Stimulated activated CD8-positive, alpha-beta memory T cell treated with anti-CD3 and anti-CD28 coated beads, Interleukin-12 subunit alpha, Interleukin-12 subunit beta, amount 100 ng/mL, for 4 hours (primary cell): ENCODE results near the gene GNMT.
"Not testable (repeated sequence)": the region's sequence is repeated elsewhere in the genome, so short reads cannot be mapped to it uniquely, and the experiment has no call there.

Source experiments
- DNase-seq: peaks from one replicate; pipeline ENCODE4 v3.0.0-alpha.2; 2020; ENCODE audit warnings: low read depth

Gene GNMT

DNA sequence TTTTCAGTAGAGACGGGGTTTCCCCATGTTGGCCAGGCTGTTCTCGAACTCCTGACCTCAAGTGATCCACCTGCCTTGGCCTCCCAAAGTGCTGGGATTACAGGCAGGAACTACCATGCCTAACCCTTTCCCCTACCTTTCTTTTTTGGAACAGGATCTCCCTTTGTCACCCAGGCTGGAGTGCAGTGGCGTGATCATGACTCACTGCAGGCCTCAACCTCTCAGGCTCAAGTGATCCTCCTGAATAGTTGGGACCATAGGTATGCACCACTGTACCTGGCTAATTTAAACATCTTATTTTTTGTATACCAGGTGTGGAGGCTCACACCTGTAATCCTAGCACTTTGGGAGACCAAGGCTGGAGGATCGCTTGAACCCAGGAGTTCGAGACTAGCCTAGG is 19.2 kb upstream of the GNMT start:
- DNase-seq = not testable (repeated sequence)

DNA sequence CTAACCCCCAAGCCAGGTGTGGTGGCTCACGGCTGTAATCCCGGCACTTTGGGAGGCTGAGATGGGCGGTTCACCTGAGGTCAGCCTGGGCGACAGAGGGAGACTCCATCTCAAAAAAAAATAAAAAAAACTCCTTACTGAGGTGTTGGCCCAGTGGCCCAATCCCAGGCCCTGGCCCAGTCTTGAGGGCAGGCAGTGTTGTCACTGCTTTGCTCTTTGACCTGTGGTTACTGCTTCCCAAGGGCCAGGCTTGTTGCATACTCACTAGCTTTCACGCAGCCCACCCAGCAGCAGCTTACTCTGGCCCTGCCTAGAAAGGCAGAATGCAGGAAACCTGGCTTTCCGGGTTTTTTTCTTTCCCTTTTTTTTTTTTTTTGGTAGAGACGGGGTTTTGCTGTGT is 18.1 kb upstream of the GNMT start:
- DNase-seq = no peak

DNA sequence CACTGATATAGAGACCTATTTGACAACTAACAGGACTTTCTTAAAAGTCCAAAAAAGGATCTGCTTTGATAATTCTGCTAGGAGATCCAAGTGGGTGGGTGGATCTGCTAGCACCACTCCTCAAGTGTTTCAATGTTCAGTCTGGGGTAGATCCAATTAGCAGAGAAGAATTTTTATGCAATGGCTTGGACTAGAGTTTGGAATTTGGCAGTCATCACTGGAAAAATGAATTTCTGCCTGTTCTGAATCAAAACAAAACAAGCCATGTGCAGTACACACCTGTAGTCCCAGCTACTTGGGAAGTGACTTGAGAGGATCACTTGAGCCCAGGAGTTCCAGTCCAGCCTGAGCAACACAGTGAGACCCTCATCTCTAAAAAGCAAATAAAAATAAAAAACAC is 12.6 kb upstream of the GNMT start:
- DNase-seq = no peak

DNA sequence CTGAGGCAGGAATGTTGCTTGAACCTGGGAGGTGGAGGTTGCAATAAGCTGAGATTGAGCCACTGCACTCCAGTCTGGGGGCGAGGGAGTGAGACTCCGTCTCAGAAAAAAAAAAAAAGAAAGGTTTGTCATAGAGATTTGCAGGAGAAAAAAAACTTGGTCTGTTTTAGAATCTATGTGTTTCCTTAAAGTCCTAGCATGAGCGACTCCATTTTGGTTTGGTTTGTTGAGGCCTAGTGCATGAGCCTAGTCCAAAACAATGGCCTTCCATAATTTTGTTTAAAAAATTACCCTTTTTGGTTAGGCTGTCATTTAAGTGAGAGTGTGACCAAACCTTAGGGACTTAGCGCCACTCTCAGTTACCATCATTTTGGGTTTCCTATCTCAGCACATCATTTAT is 8.2 kb upstream of the GNMT start:
- DNase-seq = no peak

DNA sequence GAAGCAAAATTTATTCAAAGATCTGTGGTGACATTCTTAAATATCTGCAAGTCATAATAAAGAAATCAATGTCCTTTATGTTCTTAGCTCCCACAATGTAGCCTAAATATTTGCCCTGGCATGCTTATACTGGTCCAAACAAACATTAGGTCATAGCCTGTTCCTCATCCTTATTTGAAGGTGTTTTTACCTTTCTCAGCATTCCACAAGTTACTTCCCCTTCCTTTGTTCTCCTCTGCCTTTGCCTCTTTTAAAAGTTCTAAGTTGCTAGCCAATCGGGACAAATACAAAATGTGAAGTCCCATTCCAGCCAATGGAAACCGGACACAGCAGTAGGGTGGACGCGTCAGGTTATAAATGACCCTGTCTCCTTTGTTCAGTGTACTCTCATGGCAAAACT is 6.1 kb upstream of the GNMT start:
- not testable (repeated sequence) for DNase-seq

DNA sequence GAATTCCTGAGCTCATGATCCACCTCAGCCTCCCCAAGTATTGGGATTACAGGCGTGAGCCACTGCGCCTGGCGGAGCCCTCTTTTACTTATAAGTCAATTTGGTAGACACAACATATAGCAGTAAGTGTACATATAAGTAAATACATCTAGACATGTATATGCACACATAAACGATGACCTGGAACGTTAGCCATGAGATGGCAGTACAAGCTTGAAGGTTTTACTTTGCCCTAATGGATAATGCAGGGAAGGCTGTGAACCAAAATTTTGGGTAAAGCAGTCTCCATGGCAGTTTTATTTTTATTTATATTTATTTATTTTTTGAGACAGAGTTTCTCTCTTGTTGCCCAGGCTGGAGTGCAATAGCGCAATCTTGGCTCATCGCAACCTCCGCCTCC is 2.4 kb upstream of the GNMT start:
- DNase-seq = no peak

DNA sequence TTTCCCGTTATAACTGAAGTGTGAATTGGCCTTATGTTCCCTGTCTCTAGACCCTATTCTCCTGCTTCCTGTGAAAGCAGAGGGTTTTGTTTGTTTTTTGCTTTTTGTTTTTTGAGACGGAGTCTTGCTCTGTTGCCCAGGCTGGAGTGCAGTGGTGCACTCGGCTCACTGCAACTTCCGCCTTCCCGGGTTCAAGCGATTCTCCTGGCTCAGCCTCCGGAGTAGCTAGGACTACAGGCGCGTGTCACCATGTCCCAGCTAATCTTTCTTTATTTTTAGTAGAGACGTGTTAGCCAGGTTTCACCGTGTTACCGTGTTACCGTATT is 674 bp upstream of the GNMT start:
- DNase-seq = no peak

DNA sequence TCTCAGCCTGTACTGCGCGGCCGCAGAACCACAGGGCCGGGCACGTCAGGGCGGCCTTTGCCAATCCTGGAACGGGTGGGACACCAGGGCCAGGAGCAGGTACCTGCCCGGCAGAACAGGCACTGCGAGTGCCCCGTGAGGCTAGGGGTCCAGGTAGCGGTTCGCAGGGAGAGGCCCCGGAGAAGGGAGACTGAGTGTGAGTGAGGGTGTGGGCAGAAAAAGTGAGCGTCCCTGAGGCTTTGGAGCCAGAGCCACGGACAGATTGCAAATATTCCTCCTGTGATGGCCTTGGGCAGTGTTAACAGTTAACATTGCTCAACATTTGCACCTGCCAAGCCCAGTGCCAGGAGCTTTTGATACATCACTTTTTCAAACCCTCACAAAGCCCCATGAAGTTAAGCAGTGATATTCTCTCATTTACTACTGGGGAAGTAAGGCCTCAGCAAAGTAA is 491 bp downstream of the GNMT start:
- no peak for DNase-seq

DNA sequence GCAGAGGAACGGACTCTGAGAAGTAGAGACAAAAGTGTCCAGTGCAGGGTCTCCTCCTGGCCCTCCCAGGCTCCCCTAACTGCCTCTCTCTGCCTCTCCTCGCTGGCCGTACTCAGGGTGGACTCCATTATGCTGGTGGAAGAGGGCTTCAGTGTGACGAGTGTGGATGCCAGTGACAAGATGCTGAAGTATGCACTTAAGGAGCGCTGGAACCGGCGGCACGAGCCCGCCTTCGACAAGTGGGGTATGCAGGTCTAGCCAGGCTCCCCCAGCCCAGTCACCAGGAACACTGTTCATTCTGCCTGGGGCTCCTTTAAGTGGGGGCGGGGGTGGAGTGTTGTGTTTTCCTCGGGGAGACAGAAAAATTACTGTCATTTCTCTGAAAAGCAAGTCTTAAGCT is 1.5 kb downstream of the GNMT start:
- DNase-seq = no peak

DNA sequence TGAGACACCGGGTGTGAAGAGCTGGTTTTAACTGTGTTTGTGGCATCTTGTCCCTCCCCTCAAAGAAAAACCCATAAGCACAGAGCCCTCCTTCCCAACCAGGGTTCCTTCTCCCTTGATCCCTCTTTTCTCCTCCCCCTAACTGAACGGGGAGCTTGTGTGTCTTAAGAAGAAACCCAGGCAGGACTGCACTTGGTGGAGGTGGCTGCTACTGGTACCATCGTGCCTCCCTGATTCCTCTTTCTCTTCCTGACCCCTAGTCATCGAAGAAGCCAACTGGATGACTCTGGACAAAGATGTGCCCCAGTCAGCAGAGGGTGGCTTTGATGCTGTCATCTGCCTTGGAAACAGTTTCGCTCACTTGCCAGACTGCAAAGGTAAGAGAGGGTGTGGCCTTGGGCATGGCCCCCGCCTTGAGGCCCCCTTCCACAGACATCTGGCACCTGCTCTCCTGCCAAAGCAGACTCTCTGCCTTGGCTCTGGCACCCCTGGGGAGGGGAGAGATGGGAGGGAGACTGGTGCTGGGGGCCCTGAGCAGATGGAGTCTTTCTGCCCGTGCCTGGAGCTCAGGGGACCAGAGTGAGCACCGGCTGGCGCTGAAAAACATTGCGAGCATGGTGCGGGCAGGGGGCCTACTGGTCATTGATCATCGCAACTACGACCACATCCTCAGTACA is 2.1 kb downstream of the GNMT start:
- no peak for DNase-seq

DNA sequence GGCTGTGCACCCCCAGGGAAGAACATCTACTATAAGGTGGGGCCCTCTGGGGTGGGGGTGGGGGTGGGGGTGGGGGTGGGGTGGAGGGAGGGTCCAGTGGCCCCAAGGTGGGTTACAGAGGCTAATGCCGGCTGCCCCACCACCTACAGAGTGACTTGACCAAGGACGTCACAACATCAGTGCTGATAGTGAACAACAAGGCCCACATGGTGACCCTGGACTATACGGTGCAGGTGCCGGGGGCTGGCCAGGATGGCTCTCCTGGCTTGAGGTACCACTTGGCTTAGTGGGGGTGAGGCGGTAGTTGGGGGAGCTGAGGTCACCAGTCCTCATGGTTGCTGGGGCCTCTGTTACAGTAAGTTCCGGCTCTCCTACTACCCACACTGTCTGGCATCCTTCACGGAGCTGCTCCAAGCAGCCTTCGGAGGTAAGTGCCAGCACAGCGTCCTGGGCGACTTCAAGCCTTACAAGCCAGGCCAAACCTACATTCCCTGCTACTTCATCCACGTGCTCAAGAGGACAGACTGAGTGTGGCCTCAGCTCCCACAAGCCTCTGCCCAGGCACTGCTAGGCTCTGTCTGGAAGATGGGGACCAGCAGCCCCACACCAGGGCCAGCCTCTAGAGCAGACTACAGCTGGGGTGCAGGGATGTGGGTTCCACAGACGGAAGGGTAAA is 2.8 kb downstream of the GNMT start:
- no peak for DNase-seq

DNA sequence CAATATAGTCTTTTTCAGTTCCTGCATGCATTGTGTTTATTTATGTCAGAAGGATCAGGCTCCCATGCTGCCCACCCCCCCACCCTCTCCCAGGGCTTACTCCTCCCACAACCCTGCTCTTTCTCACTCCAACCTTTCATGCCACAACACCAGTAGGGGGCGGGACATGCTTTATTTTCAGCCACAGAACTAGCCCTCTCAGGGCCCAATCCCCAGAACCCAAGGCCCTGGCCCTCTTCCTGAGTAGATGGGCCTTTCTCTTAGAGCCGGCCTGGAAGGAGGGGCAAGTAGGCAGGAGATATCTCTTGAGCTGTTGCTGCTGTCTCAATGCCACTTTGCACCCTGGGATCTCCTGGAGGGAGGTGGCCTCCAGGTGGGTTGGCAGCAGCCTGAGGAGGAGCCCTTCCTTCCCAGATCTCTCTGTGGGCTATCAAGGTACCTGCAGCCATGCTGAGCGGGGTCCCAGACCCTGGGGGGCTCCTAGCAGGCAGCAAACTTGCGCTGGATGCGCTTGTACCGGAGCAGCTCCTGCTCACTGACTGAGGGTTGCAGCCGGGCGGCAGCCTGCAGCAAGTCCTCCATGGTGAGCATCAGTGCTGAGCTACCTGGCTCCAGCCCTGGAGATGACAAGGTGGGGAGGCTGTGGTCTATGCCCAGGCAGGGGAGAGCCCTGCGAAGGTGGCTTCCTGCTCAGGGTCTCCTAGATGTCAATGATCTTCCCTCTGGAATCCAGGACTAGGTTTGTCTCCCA is 3.5 kb downstream of the GNMT start:
- DNase-seq = no peak

DNA sequence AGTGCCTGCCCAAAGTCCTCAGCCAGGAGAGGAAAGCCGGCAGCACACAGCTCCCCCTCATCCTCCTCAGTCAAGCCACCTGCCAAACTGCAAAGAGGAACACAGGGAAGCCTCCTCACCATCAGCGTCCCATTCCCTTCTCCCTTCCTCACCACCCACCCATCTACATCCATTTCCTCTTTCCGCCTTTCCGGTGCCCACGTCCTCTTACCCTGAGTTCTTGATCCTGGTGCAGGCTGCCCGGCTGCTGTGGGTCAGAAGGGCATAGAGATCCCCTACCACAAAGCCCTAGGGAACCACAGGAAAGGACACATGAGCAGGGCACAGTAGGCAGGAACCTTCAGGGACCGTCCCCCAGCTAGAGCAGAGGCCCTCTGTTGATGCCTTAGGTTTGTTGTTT is 6.0 kb downstream of the GNMT start:
- no peak for DNase-seq

DNA sequence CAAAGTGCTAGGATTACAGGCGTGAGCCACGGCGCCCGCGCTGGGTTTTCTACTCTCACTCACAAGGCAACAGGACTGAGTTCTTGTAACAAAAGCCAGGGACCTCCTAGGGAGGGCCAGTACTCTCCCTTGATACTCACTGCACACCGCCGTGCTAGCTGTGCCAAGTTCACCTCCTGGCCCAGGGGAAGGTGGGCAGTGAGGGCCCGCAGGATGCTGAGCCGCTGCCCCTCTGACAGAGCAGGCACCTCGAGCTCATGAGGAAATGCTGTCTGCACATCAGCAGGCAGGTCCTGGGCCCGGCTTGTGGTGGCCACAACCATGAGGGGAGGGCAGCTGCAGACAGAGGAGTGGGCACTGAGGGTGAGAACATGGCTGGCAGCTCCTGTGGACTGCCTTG is 6.7 kb downstream of the GNMT start:
- DNase-seq = no peak

DNA sequence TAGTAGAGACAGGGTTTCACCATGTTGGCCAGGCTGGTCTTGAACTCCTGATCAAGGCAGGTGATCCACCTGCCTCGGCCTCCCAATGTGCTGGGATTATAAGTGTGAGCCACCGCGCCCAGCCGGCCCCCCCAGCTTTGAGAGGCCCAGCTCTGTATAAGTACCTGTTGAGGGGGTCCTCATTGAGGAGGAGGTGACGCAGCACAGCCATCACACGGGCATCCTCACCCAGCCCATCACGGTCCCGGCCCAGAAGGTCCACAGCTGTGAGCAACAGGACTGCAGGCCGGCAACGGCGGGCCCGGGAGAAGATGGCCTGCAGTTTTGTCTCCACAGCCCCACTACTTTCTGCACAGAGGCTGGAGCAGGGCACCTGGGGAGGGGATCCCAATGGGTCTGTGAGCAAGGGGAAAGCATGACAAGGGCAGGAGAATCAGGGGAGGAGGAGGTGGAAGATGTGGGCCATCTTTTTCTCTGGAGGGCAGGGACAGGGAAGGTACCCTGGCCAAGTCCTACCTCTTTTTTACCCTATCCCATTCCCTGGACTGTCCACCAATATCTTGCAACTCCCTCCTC is 7.7 kb downstream of the GNMT start:
- no peak for DNase-seq

DNA sequence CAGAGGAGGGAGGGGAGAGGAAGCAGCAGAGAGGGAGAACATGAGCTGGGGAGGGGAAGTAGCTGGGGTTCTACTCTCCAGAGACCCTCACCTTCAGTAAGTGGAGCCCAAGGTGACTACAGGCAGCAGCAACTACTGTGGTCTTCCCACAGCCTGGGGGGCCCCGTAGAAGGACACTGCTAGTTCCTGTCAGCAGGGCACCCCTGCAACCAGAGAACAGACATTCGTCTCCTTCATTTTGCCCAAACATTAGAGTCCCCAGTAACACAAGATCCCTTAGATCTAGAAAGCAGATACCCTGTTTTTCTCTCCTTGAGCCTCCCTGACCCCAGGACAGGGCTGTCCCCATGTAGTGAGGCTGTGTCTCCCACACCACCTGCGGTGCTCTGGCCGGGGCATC is 8.2 kb downstream of the GNMT start:
- no peak for DNase-seq

DNA sequence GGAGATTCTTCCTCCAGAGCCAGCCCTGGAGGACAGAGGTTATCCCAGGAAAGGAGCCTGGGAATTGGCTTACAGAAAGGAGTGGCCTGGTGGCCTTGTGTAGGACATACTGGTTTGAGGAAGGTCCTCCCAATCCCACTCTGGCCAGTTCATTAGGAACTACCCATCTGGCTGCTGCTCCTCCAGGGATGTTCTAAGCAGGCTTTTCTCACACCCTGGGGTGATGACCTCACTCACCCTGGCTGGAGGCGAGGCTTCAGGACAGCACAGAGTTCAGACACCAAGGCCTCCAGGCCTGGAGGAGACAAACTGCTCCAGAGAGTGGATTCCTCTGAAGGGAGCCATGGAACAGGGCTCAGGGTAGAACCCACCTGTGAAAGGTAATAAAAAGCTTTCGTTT is 8.9 kb downstream of the GNMT start:
- no peak for DNase-seq

DNA sequence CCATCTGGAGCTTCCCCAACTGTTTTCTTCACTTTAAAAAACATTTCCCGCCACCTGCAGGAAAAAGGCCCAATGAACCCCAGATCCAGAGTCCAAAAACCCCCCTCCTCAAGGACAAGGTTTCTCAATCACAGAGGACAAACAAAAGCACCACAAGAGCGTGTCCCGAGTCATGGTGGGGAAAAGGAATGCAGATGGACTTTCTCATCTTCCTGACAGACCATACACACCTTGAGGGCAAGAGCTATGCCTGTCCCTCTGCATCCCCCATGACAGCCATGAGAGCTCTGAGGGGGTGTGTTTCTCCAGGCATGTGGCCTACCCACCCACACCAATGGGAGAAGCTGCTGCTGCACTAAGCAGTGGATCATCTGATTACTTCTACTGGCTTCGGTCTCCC is 9.4 kb downstream of the GNMT start:
- DNase-seq = no peak

DNA sequence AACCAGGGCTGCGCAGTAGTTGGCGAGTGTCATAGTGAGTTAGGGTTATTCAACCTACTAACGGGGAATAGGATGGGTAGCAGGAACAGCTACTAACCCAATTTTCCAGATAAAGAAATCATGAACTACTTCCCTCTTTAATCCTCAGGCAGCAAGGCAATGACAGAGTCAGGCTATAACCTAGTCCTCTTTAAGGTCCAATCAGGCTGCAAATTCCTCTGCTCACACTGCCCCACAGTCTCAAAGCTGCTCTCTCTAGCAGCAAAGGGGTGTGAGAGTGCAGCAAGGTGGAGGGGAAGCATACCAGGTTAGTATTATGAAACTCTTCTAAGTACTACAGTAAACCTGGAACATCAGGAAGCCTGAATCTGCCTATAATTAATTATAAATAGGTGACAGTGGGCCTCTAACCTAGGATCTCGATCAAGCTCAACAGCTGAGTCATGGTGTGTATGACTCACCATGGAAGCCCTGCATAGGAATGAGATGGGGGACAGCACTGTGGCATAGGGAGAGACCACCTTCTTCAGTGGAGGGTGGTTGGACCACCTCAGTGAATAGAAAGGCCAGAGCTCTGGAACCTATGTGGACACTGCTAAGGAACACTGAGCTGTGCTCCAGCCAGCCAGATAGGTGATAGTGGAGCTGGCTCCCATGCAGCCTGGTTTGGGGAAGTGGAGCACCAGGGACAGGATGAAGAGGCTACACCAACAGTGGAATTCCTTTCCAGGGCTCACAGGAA is 10.5 kb downstream of the GNMT start:
- no peak for DNase-seq

DNA sequence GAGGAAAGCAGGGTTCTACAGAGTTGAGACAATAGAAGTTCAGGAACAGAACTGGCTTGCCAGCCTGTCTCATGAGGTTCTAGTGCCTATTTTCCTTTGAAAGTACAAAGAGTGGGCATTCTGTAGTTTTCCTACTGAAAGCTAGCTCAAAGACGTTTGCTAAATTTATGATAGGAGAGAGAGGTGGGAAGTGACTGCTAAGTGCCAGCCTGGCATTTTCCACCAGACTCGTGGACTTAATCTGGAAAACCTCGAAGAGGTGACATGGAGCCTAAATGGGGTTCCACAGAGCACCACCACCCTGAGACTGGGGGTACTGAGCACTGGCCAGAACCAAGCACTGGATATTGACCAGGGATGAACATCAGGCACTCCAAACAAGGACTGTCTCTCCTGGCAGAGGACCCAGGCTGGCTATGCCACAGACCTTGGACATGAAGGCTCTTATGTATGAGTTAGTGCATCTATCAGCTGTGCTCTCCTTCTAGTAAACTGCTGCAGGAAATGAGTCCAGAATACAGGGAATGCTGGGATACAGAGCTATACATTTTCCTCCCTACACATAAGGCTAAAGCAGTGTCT is 11.3 kb downstream of the GNMT start:
- DNase-seq = no peak

DNA sequence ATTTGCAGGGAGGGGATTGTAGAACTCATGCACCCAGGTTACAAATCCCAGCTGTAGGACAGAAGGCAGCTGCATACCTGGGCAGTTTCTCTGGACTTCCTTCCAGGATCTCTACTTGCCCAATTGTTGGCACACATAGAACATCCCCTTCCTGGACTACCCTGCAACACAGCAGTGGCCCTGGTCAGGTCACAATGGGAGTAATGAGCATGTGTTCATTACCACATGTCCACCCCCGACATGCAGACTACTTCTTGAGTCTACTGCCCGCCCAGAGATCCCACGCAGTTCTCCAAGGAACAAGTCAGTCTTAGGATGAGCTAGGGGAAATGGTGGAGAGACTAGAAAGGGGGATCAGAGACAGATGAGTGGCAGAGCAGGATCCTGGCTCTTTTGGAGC is 13.4 kb downstream of the GNMT start:
- no peak for DNase-seq

DNA sequence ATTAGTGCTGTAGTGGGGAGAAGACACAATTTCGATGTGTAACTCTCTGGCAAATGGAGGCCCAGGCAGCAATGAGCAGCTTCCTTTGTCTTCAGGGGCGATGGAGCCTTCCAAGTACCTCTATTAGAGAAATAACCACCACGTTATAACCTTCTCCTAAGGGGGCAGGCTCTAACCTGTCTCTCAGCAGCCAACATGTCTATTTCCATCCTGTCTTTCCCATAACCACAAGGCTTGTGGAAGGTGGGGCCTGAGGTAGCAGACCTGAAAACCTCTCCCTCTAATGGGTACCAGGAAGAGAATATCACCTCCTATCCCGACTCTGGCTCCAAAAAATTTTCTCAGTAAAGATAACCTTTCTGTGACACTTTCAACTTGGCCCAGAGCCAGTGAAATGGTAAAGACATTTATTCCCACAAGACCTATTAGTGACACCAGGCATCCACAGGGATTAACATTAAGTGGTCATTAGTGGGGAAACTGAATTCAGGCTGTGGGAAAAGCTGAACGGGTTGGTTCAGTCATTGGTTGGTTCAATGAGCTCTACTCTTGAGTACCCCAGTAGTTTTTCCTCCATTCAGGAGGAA is 14.5 kb downstream of the GNMT start:
- no peak for DNase-seq
